ENCODE data around the gene ACTA1.
"Not testable (repeated sequence)": the region's sequence is repeated elsewhere in the genome, so short reads cannot be mapped to it uniquely, and the experiment has no call there.

The ACTA1 gene

DNA sequence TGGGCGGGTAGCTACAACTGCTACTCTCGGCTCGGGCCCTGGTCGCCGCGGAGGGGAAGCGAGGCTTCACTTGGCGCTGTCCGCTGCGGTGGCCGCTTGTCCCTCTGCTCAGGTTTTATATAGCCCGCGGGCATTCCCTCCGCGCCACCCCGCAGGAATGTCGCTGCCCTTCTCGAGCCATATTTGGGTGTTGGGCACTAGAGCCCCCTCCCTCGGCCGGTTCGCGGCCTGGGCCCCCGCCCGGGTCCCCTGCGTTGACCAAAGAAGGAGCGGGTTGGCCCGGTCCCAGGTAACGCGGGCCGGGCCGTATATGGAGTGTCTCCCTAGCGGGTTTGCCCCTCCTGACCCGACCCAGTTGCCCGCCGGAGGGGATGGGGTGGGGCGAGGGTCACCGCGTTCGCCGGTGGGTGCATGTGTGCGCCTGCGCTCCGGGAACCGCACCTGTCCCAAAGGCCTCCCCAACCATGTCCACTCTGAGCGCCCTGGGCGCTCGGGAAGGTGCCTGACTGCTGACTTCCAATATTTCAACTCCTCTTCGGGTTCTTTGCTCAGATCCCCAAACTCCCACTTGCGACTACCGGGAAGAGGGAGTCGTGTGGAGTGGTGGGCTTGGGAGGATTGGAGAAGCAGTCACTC, at the start of gene ACTA1:
Gene ACTA1, minus strand, starts transcription at position 90 of the 636 bp plus-strand sequence. CDS start 979 bp downstream, outside the sequence.
- no peak for DNase-seq (ENCODE audit: low read depth)

DNA sequence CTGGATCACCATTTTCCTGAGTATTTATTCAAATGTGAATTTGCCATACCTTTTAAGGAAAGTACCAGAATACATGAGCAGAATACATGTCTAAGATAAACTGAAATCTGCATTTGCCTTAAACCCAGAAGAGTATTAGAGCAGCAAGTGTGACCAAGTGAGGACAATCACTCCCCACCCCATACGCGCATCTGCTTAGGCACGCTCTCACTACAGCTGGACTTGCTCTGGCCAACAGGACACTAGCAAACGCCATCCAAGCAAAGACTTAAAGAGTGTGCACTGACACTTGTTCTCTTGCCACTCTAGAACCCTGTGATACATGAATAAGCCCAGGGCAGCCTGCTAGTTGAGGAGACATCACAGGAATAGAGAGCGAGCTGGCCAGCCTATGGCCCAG, 48.6 kb upstream of the ACTA1 start:
- no peak for DNase-seq (ENCODE audit: low read depth)

DNA sequence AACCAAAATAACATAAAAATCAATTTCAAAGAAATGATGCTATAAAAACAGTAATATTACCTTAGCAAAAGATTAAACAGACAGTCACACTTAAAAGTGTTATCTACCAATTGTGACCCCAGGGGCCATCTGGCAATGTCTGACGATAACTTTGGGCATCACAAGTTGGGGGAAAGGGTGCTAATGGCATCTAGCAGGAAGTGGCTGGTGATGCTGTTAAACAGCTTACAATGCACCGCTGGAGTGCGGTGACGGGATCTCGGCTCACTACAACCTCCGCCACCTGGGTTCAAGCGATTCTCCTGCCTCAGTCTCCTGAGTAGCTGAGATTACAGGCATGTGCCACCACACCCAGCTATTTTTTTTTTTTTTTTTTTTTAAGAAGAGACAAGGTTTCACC, 46.6 kb upstream of the ACTA1 start:
- DNase-seq (ENCODE audit: low read depth): no peak

DNA sequence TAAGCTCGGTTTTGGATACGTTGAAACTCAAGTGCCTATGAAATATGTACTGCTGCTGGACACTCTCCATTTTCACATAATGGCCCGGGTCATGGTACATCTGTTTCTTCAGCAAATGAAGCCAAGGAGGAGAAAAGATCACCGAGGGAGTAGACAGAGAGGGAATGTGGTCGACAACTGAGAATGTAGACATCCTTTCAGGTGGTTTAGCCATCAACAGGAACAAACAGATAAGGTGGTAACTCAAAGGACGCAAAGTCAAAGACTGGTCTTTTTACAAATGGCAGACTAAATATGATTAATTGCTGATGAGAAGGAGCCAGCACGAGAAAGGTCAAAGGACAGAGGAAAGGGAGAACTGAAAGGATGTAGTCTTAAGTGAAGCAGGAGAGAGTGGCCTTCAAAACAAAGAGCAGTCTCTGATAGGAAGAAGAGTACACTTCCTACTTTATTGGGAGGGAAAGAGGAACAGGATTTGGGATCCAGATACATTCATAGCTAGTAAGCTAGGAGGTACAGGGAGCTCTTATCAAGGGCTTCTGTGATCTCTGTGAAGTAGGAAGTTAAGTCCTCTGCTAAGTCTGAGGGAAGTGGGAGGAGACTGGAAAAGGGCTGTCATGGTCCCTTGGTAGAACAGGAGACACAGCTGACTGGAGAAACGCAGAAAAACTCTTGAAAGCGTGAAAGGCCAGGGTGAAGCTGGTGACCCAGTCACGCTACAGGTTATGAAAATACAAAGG, 45.9 kb upstream of the ACTA1 start:
- DNase-seq (ENCODE audit: low read depth): no peak

DNA sequence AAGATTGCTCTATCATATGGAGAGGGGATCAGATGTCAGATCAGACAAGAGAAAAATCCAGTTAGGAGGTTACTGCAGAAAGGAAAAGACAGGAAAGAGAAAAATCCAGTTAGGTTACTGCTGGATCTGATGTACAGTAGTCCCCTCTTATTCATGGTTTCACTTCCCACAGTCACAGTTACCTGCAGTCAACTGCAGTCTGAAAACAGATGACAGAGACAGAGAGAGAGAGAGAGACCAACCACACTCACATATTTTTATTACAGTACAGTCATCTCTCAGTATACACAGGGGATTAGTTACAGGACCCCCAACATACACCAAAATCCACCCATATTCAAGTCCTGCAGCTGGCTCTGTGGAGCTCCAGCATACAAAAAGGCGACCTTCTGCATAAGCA, 45.0 kb upstream of the ACTA1 start:
- DNase-seq (ENCODE audit: low read depth): no peak

DNA sequence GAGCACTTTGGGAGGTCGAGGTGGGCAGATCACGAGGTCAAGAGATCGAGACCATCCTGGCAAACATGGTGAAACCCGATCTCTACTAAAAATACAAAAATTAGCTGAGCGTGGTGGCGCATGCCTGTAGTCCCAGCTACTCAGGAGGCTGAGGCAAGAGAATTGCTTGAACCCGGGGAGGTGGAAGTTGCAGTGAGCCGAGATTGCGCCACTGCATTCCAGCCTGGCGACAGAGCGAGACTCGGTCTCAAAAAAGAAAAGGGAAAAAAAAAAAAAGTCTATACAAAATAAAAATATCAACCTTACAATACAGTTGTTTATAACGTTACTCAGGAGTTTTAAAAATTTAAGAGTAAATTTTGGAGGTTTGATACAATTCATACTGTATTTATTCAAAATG, 42.0 kb upstream of the ACTA1 start:
- not testable (repeated sequence) for DNase-seq (ENCODE audit: low read depth)

DNA sequence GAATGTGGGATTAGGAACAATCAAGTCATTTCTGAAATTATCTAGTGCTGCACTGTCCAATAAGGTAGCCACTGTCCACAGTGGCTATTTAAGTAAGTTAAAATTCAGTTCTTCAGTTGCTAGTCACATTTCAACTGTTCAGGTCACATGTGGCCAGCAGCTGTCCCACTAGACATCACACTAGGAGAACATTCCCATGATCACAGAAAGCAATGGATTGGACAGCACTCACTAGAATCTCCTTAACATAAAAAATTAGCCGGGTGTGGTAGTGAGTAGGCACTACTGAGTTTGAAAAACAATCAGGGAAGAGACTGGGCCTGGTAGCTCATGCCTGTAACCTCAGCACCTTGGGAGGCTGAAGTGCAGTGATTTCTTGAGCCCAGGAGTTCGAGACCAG, 40.6 kb upstream of the ACTA1 start:
- no peak for DNase-seq (ENCODE audit: low read depth)

DNA sequence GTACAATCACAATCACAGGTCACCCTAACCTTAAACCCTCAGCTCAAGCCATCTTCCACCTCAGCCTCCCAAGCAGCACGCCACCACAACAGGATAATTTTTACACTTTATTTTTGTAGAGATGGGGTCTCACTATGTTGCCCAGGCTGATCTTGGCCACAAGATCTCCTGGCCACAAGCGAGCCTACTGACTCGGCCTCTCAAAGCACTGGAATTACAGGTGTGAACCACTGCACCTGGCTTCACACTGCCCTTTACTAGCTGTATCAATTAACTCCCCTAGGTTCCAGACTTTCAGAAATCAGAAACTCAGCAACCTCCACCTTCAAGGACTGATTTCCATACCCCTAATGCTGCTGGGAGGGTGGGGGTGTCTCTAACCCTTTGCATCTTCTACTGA, 37.3 kb upstream of the ACTA1 start:
- no peak for DNase-seq (ENCODE audit: low read depth)

DNA sequence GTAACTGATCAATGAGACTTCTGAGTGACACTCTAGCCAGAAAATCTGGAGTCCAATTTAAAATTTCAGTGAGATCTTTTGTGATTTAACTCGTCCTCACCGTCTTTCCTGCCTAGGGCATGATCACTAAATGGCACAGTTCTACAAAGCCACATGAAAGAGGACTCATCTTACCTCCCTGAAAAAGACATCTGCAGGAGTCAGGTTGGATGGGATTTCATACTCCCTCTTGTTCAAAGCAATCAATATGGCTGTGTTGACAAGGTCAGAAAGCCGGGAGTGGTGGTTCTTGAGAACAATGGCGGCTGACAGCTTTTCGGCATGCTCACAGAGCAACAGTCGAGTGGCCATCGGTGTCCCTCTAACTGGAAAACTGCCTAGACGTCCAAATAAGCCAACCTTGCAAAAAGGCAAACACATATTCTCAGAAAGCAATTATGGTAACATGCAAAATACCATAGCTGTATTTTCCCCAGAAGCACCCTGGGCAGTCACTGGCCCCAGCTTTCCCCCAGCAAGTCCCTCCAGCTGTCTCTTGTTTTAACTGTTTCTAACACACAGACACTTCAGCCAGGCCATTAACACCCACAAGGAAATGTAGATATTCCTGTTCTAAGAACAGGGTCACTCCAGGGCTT, 36.6 kb upstream of the ACTA1 start:
- no peak for DNase-seq (ENCODE audit: low read depth)

DNA sequence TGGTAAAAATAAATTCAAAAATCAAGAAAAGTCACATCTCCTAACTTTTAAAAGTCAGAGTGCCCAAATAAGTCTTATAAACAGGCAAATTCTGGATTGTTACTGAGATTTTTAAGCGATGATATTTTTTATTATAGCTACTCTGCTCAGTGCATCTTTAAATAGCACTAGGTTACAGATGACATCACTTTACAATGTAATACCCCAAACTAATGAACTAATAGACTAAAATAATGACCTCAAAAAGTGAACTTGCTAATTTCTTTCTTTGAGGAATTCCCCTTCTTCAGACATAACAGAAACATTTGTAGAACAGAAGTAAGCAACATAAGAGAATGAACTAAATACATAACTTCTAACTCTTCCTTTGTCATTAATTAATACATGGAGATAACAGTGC, 33.0 kb upstream of the ACTA1 start:
- no peak for DNase-seq (ENCODE audit: low read depth)

DNA sequence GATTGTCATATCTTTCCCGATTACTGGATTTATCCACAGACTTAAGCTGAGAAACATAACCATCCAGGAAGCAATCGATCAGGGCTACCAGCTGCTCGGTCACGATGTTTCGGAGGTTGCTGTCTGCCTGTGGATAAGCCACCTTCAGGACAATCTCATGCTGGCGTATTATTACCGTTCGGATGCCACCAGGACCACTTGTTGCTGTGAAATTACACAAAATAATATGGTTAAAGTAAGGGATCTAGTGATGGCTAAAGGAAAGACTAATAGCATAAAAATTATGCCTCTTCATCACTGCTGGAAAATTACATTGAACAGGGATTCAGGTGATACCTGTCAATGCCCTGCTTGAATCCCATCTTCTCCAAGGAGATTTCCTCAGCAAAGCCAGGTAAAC, 30.8 kb upstream of the ACTA1 start:
- no peak for DNase-seq (ENCODE audit: low read depth)

DNA sequence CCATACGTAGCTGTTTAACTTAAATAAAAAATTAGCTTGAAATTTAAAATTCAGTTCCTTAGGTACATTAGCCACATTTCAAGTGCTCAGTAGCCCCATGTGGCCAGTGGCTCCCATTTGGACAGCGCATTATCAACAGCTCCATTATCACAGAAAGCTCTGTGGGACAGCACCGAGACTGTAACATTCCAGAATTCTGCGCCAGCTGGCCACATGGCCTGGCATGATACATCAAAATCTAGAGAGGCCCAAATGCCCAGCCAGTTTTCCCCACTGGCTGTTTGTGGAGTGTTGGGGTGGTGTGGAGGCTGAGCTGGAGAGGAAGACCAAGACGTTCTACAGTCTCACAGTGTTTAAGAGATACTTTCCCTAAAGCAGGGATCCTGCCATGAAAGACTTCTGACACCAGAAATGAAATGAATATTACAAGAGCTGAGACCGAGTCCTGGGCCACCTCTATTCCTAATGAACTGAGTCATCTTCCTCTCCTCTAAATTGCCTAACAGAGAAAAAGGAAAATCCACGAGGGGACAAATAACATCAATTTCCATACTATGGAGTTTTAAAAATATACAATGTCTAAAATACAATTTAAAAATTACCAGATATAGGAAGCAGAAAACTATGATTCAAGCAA, 27.3 kb upstream of the ACTA1 start:
- DNase-seq (ENCODE audit: low read depth): no peak

DNA sequence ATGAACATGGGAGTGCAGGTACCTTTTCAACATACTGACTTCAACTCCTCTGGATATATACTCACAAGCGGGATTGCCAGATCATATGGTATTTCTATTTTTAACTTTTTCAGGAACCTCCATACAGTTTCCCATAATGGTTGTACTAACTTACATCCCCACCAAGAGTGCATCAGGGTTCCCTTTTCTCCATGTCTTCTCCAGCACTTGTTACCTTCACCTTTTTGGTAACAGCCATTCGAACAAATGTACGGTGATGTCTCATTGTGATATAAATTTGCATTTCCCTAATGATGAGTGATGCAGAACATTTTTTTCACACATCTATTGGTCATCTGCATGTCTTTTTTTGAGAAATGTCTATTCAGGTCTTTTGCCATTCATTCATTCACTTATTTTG, 25.9 kb upstream of the ACTA1 start:
- no peak for DNase-seq (ENCODE audit: low read depth)

DNA sequence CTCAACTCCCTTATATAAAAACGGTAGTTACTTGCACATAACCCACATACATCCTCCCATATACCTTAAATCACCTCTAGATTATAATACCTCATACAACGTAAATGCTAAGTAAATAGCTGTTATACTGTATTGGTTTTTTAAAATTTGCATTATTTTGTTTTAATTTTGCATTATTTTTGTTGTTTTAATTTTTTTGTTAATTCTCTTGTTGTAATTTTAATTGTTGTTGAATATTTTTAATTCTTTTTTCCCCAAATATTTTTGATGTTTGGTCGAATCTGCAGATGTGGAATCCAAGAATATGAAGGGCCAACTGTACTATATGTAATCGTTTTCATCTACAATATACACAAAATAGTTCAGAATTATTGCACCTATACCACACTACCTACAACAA, 23.5 kb upstream of the ACTA1 start:
- DNase-seq (ENCODE audit: low read depth): no peak

DNA sequence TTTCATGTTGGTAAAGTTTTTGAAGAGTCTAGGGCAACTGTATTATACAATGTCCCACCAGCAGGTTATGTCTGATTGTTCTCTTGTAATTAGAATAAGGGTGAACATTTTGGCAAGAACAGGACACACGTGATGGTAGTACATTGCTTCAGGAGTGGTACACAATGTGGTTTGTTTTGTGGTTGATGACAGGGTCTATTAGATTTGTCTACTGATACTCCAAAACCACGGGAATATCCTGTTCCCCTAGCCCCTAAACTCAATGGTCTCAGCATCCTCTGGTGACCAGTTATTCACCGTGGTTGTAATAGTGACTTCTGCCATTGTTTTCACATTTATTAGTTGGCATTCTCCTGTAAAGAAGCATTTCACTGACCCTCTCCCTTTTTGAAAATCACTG, 22.1 kb upstream of the ACTA1 start:
- DNase-seq (ENCODE audit: low read depth): no peak

DNA sequence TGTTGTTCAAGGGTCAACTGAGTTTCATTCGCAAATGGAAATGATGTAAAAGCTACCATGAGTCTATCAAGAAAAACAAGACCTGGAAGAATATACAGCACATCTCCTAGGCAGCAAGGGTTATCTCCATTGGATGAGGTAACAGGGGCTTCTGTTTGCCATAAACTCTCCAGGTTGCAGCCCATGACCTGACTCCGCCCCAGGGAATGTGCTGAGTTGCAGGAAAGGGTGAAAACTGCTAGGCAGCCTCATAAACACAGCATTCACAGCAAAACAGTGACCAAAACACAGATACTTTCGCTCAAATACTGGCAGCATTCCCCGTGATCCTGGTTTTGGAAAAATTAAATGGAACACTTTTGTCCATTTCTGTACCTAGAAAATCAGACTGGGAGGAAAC, 20.2 kb upstream of the ACTA1 start:
- DNase-seq (ENCODE audit: low read depth): no peak

DNA sequence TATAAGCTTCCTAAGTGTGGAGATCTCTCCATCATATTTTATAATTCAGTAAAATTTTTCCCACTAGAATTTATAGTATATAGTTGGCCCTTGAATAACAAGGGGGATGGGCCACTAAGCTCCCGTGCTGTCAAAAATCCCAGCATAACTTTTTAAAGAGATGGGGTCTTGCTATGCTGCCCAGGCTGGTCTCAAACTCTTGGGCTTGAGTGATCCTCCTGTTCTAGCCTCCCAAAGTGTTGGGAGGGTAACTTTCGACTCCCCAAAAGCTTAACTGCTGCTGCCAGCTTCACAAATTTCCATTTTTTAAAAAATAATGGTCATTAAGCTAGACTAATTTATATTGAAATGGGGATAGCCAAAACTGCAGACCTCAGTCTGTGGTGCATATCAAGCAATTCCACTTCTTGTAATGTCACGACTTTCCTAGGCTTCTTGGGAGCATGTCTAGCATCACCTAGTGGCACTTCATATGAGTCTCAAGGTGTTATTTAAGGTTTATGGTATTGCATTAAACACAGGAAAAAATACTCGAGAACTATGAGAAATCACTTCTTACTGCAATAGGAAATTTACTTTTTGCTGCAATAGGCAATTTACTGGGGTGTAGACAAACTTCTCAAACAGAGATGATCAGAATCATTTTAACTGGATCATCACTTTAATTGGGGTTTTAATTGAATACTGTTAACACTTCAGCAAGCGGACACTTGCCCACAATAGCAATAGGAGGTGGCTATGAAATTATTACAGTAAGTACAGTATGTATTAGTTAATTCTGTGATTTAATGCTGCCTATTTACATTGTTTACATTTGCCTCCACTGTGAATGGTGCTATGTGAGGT, 19.3 kb upstream of the ACTA1 start:
- DNase-seq (ENCODE audit: low read depth): no peak

DNA sequence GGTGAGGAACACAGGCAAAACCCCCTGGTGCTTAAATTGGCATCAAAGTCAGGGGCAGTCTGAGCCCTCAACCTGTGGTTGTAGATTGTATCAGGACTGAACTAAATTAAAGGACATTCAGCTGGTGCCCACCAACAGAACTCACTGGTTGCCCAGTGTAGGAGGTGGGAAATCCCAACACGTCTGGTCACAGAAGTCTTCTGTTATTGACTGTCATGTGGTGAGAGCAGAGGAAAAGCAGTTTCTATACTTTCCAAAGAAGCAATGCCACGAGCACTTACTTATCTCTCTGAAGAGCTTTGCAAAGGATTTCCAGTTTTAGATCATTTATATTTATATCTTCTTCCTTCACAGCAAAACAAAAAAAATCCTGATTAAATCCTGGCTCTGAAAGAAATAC, 15.0 kb upstream of the ACTA1 start:
- no peak for DNase-seq (ENCODE audit: low read depth)

DNA sequence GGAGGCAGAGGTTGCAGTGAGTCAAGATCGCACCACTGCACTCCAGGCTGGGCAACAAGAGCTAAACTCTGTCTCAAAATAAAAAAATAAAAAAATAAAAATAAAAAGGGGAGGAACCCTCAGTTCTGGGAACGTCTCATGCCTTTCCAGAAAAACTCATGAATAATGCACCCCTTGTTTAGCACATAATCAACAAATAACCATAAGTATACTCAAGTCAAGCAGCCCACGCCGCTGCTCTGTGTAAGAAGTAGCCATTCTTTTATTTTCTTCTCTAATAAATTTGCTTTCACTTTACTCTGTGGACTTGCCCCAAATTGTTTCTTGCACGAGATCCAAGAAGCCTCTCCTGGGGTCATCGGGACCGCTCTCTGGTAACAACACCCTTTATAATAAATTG, 14.5 kb upstream of the ACTA1 start:
- no peak for DNase-seq (ENCODE audit: low read depth)

DNA sequence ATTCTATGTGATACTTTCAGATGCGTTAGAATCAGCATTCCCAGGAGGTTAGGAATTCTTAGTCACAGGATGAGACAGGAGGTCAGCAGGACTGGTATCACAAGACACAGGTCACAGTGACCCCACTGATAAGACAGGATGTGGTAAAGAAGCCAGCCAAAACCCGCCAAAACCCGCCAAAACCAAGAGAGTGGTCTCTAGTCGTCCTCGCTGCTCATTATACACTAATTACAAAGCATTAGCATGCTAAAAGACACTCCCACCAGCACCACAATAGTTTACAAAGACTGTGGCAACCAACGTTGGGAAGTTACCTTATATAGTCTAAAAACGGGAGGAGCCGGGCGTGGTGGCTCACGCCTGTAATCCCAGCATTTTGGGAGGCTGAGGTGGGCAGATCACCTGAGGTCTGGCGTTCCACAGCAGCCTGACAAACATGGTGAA, 13.9 kb upstream of the ACTA1 start:
- no peak for DNase-seq (ENCODE audit: low read depth)

DNA sequence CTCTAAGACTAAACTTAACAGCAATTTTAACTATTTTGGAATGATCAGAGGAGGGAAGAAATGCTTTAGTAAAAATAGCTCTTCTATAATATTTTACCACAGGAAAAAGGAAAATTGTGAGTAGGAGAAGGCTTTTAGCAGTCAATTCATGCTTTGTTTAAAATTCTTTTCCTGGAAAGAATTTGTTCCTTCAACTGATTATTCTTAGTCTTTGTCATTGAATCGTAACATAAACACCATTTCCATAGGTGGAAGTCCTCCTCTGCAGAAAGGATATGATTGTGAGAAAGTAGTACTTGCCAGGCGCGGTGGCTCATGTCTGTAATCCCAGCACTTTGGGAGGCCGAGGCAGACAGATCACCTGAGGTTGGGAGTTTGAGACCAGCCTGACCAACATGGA, 11.9 kb upstream of the ACTA1 start:
- no peak for DNase-seq (ENCODE audit: low read depth)

Data from stimulated activated CD8-positive, alpha-beta memory T cell treated with anti-CD3 and anti-CD28 coated beads, Interleukin-4, amount 100 ng/mL, for 24 hours (primary cell).